WTC11 (cell line): ENCODE measurements around the gene ADAMTS2. TPM values are rescaled to one million over a fixed set of nuclear protein-coding genes. Genes with fewer than 3 reads are reported as not detected.

ENCODE experiments used
- ATAC-seq: fragments of 200-7000 bp; cut with Tn5 transposase; 2 replicates; pipeline ENCODE4 v1.10.0; 2021; ENCODE audit warnings: mild to moderate bottlenecking, moderate library complexity
- CTCF ChIA-PET: fragments of 300-600 bp; sonication (Branson Sonifier 250); formaldehyde crosslinking; loops from one replicate; lab custom pipeline; 2021; ENCODE audit warnings: antibody characterized with exemption; lab: Charles Lee
- POLR2A ChIA-PET: fragments of 350-600 bp; sonication (Branson Sonifier 250); formaldehyde crosslinking; loops from one replicate; lab custom pipeline; 2021; ENCODE audit warnings: antibody characterized with exemption; lab: Charles Lee
- DNase-seq: peaks from one replicate; pipeline ENCODE4 v3.0.0; 2021; ENCODE audit warnings: low spot score
- H3K27ac Mint-ChIP-seq: 2 replicates; pipeline ENCODE4 v1.8.0; 2021; ENCODE audit warnings: mixed read lengths
- H3K27me3 Mint-ChIP-seq: 2 replicates; pipeline ENCODE4 v1.8.0; 2021; ENCODE audit warnings: low read depth, mild to moderate bottlenecking, moderate library complexity, mixed read lengths
- H3K36me3 Mint-ChIP-seq: 2 replicates; pipeline ENCODE4 v1.8.0; 2021; ENCODE audit warnings: mixed read lengths
- H3K4me1 Mint-ChIP-seq: 2 replicates; pipeline ENCODE4 v1.8.0; 2022; ENCODE audit warnings: mixed read lengths
- H3K4me3 Mint-ChIP-seq: 2 replicates; pipeline ENCODE4 v1.8.0; 2021; ENCODE audit warnings: mild to moderate bottlenecking, moderate library complexity, mixed read lengths
- H3K9me3 Mint-ChIP-seq: 2 replicates; pipeline ENCODE4 v1.8.0; 2021; ENCODE audit warnings: mixed read lengths
- AFF4 ChIP-seq: sonication (generic); formaldehyde crosslinking; IDR thresholded peaks from 2 replicates; pipeline ENCODE4 v1.8.1; 2023; ENCODE audit warnings: mild to moderate bottlenecking, missing genetic modification reagents, borderline replicate concordance
- FOXK1 ChIP-seq: sonication (generic); formaldehyde crosslinking; IDR thresholded peaks from 2 replicates; pipeline ENCODE4 v1.8.0; 2022; ENCODE audit warnings: mild to moderate bottlenecking, moderate library complexity, missing genetic modification reagents
- FOXP1 ChIP-seq: sonication (generic); formaldehyde crosslinking; IDR thresholded peaks from 2 replicates; pipeline ENCODE4 v1.8.0; 2022; ENCODE audit warnings: missing genetic modification reagents, mild to moderate bottlenecking, moderate library complexity, borderline replicate concordance
- IRF1 ChIP-seq: sonication (generic); formaldehyde crosslinking; IDR thresholded peaks from 2 replicates; pipeline ENCODE4 v1.8.0; 2023; ENCODE audit warnings: missing genetic modification reagents
- NFE2L1 ChIP-seq: sonication (generic); formaldehyde crosslinking; IDR thresholded peaks from 2 replicates; pipeline ENCODE4 v1.8.1; 2023; ENCODE audit warnings: missing genetic modification reagents
- NR3C1 ChIP-seq: sonication (generic); formaldehyde crosslinking; conservative IDR thresholded peaks from 2 replicates; pipeline ENCODE4 v1.8.1; 2023; ENCODE audit warnings: low read depth, mild to moderate bottlenecking, missing genetic modification reagents
- OVOL2 ChIP-seq: fragments of 250-450 bp; sonication (Bioruptor Pico); IDR thresholded peaks from 2 replicates; pipeline ENCODE4 v1.9.0; 2021; ENCODE audit warnings: mild to moderate bottlenecking, borderline replicate concordance
- ZNF396 ChIP-seq: fragments of 250-450 bp; sonication (Bioruptor Pico); IDR thresholded peaks from 2 replicates; pipeline ENCODE4 v1.8.0; 2021; ENCODE audit warnings: mild to moderate bottlenecking, moderate library complexity, borderline replicate concordance
- ZNF671 ChIP-seq: fragments of 250-450 bp; sonication (Bioruptor Pico); IDR thresholded peaks from 2 replicates; pipeline ENCODE4 v1.8.0; 2021; ENCODE audit warnings: mild to moderate bottlenecking
- total RNA-seq: library from RNA; stranded (reverse); gene quantifications from 3 replicates; pipeline ENCODE4 v1.2.3, GENCODE V29; 2021
- TF ChIP-seq, protein P1 (sequence below): sonication (generic); formaldehyde crosslinking; IDR thresholded peaks from 2 replicates; pipeline ENCODE4 v1.8.1; 2023; ENCODE audit warnings: mild to moderate bottlenecking, moderate library complexity, missing genetic modification reagents
- TF ChIP-seq, protein P2 (sequence below): fragments of 250-450 bp; sonication (Bioruptor Pico); IDR thresholded peaks from 2 replicates; pipeline ENCODE4 v1.9.0; 2021; ENCODE audit warnings: mild to moderate bottlenecking
- TF ChIP-seq, protein P3 (sequence below): sonication (generic); formaldehyde crosslinking; IDR thresholded peaks from 2 replicates; pipeline ENCODE4 v1.8.1; 2022; ENCODE audit warnings: low read depth, missing genetic modification reagents, borderline replicate concordance

The ADAMTS2 gene
- total RNA-seq, 1 experiment from 2014 or later, result 11.2 TPM

GRCh38 chr5:179124853-179125788 lies 220.1 kb downstream of the ADAMTS2 start:
- no peaks in the 10 kb centered on the region for H3K9me3 Mint-ChIP-seq
- H3K36me3 Mint-ChIP-seq, result no peaks in the 10 kb centered on the region
- no peaks in the 10 kb centered on the region for H3K27me3 Mint-ChIP-seq
- ChIA-PET CTCF (no interaction called here), POLR2A (no interaction called here)
- no peak overlapping the region for H3K27ac Mint-ChIP-seq
- ATAC-seq, result no peak
- H3K4me3 Mint-ChIP-seq, result no peak overlapping the region
- no peaks in the 10 kb centered on the region for H3K4me1 Mint-ChIP-seq
- no peak for TF ChIP-seq FOXK1 (CRISPR knock-in tag)
- TF ChIP-seq, protein P1, sequence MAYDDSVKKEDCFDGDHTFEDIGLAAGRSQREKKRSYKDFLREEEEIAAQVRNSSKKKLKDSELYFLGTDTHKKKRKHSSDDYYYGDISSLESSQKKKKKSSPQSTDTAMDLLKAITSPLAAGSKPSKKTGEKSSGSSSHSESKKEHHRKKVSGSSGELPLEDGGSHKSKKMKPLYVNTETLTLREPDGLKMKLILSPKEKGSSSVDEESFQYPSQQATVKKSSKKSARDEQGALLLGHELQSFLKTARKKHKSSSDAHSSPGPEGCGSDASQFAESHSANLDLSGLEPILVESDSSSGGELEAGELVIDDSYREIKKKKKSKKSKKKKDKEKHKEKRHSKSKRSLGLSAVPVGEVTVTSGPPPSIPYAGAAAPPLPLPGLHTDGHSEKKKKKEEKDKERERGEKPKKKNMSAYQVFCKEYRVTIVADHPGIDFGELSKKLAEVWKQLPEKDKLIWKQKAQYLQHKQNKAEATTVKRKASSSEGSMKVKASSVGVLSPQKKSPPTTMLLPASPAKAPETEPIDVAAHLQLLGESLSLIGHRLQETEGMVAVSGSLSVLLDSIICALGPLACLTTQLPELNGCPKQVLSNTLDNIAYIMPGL (CRISPR knock-in tag), result no peak
- no peak for TF ChIP-seq AFF4 (CRISPR knock-in tag)
- no peak for TF ChIP-seq OVOL2 (CRISPR knock-in tag)
- no peak for TF ChIP-seq FOXP1 (CRISPR knock-in tag)
- TF ChIP-seq, protein P2, sequence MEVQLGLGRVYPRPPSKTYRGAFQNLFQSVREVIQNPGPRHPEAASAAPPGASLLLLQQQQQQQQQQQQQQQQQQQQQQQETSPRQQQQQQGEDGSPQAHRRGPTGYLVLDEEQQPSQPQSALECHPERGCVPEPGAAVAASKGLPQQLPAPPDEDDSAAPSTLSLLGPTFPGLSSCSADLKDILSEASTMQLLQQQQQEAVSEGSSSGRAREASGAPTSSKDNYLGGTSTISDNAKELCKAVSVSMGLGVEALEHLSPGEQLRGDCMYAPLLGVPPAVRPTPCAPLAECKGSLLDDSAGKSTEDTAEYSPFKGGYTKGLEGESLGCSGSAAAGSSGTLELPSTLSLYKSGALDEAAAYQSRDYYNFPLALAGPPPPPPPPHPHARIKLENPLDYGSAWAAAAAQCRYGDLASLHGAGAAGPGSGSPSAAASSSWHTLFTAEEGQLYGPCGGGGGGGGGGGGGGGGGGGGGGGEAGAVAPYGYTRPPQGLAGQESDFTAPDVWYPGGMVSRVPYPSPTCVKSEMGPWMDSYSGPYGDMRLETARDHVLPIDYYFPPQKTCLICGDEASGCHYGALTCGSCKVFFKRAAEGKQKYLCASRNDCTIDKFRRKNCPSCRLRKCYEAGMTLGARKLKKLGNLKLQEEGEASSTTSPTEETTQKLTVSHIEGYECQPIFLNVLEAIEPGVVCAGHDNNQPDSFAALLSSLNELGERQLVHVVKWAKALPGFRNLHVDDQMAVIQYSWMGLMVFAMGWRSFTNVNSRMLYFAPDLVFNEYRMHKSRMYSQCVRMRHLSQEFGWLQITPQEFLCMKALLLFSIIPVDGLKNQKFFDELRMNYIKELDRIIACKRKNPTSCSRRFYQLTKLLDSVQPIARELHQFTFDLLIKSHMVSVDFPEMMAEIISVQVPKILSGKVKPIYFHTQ (CRISPR knock-in tag), result no peak
- TF ChIP-seq NR3C1 (CRISPR knock-in tag), result no peak
- TF ChIP-seq, protein P3, sequence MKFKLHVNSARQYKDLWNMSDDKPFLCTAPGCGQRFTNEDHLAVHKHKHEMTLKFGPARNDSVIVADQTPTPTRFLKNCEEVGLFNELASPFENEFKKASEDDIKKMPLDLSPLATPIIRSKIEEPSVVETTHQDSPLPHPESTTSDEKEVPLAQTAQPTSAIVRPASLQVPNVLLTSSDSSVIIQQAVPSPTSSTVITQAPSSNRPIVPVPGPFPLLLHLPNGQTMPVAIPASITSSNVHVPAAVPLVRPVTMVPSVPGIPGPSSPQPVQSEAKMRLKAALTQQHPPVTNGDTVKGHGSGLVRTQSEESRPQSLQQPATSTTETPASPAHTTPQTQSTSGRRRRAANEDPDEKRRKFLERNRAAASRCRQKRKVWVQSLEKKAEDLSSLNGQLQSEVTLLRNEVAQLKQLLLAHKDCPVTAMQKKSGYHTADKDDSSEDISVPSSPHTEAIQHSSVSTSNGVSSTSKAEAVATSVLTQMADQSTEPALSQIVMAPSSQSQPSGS (CRISPR knock-in tag), result no peak
- no peak for TF ChIP-seq ZNF671 (CRISPR knock-in tag)
- no peak for TF ChIP-seq NFE2L1 (CRISPR knock-in tag)
- no peak for TF ChIP-seq IRF1 (CRISPR knock-in tag)
- TF ChIP-seq ZNF396 (CRISPR knock-in tag), result no peak
- TF ChIP-seq, all 79 proteins: peak for 0
- DNase-seq, result no peak
